ENCODE data around the gene NUDCD3. TPM values are rescaled to one million over a fixed set of nuclear protein-coding genes. Genes with fewer than 3 reads are reported as not detected.
A peak's percentile ranks its signal among the peaks of the same experiment; 100 is the strongest.

The NUDCD3 gene
- polyA plus RNA-seq, 12 donors, result 57.6 to 103 (median 71.3) TPM; not detected in 1

DNA sequence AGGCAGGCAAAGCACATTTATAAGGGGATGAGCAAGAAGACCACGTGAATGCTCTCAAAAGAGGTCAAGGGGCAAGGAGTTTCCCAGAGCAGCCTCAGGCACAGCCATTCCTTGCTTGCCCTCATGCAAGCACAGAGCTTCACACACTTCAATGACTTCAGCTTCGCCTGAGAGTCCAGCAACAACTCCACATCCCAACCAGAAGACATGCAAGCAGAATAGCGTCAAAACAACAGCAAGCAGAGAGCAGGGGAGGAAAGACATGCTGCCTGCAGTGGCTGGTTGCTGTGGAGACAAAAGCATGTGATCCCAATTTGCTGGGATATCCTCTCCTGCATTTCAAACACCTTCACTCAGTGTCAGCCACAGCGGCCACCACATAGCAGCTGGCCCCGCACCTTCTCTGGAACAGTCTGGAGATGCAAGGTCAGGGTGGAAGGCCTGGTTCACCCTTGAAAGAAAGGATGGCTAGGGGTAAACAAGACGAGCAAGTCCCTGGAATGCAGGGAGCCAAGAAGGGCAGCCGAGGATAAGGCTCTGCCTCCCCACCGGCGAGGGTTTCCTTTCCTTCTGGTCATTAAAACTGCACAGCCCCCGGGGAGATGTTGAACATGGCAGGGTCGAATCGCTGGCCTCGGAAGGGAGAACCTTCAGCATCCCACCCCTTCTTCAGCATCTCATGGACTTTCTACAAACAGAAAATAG lies 104.9 kb downstream of the NUDCD3 start:
- no peak for DNase-seq

DNA sequence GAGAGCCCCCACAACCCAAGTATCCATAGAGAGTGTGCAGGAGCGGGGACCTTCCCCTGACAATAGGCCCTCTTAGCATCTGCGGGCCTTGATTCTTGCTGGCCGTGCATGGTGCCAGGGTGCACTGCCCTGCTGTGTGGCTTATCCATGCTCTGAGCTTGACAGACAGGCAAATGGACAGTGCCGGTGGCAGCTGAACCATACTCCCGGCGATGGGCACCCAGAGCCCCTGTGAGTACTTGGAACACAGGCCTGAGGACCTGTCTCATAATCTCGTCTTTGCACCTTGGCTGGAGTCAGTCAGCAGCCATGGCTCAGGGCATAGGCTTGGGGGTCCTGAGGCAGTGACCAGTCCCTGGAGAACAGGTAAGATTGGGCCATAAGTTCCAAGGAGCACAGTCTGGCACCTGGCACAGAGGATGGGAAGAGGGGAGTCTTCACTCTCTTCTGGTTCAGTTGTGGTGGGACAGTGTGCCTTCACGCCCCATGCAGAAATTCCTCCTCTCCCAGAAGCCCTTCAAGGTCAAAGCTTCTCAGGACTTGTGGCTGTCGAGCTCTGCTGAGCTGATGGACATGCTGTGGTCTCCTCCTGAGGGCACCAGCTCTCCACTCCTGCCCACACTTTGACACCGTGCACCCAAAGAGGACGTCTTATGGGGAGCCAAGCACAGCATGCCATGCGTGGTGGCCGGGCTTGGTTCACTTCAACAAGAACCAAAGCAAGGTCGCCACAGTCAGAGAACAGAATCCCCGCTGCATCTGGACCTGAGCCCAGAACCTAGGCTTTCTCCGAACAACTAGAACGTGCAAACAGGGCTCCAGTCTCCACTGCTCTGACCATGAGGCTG lies 105.6 kb downstream of the NUDCD3 start:
- no peak for DNase-seq

DNA sequence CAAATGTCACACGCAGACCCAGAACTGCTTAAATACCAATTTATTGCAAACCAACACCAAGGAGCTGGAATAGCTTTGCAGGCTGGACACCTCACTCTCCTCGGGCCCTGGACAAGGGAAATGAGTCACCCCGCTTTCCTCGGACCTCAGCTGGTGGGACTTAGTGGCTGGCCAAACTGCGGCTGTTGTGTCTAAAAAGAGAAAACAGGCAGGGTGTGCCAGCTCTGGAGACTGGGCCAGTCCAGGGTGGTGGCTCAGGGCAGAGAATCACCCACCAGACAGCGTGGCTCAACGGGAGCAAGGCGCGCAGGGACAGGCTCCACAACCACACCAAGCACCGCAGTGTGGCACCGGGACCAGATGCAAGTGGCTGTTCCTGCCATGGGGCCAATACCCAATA lies 106.9 kb downstream of the NUDCD3 start:
- DNase-seq, result no peak

DNA sequence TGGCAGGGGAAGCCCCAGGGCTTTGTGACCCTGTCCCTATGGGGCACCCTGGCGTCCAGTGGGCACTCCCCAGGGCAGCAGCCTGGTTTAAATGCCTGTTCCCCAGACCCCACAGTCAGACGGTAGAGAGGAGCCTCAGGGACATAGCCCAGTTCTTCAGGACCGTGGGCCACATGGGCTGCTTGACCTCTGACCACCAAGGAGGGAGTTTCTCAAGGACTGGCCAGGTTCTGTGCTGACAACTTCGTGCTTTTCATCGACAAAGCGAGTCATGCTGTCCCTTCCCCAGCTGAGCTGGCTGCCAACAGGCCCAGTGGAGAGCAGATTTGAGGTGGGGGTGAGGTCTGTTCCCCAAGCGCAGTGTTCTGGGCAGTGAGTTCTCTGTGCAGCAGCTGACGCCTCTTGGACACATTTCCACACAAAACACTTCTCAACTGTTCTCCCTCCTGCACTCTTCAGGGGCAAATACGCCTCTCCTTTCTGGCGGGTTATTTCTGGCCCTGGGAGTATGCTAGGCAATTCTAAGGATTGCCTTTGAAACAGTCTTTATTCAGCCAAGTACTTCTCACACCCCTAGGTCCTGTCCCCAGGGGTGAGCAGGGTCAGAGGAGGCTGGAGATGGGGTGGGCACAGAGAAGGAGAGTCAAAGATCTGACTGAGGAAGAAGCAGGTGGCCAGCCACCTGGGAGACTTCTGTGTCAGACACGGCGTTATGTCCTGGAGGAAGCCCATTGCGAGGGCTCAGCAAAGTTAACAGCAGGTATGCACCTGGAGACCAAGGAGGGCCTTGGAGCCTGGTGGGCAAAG lies 107.8 kb downstream of the NUDCD3 start:
- DNase-seq, result peak; percentile 17

DNA sequence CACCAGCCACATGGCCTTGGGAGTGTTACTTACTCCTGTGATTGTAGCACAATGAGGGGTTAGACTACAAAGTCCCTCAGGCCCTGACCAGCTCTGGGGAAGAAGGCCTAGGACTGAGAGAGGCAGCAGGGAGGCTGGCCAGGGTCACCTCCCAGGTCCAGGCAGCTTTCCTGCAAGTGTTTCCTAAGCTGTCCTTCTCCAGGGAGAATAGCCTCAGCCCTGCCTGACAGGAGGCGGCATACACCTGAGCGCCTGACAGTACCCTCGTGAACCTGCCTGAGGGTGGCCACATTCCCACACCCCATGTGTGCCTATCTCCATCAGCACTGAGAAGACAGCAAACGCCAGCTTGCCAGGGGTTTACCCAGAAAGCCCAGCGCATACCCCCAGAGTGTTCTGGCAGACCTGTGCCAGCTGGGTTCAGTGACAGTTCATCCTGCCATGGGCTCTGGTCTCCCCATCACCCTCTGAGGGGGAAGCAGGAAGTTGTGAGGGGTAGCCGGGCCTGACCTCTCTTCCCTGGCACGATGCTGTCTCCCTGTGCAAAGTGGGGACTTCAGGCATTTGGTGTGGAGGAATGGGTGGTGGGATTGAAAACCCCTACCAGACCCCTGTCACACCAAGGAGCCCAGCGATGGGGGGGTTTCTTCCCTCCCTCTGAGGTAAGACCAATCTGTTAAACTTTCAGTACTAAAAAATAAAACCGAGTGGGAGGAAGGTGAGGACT lies 108.8 kb downstream of the NUDCD3 start:
- no peak for DNase-seq

DNA sequence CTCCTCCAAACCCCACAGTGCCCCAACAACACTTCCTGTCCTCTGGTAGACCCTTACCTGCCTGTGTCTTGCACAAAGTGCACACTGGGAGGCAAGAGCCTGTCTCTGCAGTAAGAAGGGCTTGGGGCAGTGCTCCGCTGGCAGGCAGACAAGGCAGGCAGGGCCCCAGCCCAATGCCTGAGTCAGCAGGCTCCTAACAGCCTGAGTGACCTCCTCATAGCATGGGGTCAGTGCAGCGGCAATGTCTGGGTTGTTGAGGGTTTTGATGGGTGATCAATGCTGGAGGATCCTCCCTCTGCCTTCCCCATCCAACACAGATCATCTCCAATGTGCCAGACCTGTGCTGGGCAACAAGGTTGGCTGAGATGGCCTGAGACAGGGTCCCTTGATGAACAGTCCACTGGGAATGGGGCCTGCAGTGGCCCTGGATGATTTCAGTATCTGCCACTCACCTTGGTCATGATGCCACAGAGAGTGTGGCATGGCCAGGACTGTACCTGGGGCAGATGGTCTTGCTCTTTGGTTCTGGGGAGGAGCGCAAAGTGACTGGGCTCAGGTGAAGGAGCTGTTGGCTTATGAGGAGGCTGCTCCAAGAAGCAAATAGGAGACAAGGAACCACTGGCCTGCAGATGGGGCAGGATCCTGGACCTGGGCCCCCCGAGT lies 109.5 kb downstream of the NUDCD3 start:
- DNase-seq, result no peak

DNA sequence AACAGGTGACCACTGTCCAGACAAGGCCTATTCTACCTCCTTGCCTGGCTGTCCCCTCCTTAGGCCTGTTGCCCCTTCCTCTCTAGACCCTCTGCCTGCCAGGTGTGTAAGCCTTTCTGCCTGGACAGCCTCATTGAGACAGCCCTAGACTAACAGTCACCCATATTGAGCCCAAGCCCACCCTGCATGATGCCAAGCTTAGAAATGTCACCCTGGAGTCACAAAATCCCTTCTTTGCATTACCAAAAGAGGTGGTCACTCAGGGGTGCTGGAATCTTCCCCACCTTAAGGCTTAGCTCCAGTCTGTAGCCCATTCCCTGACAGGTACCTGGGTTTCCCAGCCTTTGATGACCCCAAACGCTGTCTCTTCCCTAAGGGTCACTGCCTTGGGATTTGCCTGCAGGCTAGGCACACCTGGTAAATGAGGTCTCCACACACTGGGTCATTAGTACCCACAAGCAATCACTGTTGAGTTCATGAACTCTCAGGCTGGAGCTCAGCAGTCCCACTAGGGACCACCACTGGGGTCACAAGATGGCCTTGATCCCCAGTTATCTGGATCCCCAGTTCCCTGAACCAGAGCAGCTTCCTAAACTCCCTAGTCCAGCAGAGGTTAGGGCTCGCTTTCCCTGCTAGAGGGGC lies 110.1 kb downstream of the NUDCD3 start:
- DNase-seq, result no peak

DNA sequence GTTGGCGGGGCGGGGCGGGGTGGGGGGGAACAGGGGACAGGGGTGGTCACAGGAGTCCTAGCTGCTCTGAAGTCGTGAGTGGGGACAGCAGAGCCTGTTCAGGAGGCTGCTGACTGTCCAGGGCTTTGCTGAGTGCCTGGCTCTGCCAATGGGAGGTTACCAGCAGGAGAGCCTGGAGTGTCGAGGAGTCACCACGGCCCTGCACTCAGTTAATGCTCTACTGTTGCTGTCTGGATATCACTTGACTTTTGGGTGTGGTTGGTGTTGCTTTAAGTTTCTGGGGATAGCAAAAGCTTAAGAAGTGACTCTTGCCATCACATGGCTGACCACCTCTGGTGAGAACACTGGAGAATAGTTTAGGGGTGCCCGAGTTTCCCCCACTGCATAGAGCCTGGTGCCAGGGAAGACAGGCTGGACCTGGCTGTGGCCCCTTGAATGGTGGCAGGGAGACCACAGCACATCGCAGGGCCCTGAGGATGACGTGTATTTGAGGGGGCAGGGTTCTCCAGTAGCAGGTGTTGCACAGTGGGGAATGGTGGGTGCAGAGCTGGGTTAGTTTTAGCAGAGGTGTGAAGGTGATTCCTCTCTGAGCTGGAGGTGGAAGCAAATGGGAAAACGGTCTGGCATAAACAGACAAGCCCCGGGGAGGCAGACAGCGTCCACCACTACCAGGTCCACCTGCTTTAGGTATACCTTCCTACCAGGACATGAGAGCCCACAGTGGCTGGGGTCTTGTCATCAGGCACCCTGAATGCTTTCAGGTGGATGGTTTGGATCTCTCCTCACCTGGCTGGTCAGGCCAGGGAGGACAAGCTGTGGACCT lies 110.9 kb downstream of the NUDCD3 start:
- DNase-seq, result no peak

DNA sequence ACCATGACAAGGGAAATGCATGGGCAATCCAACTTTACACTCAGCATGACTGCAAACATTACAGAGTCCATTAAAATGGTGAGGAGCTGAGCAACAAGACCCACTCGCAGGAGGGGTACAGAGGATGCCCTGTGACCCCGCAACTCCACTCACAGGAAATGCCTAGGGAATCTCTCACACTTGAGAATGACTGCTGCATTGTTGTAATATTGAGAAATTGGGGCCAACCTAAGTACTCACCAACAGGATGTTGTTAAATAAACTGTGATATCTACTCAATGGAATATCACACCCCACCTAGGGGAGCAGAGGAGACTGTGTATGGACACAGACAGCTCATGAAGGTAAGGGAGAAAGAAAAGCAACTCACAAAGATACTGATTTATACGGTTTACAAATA lies 111.7 kb downstream of the NUDCD3 start:
- no peak for DNase-seq

DNA sequence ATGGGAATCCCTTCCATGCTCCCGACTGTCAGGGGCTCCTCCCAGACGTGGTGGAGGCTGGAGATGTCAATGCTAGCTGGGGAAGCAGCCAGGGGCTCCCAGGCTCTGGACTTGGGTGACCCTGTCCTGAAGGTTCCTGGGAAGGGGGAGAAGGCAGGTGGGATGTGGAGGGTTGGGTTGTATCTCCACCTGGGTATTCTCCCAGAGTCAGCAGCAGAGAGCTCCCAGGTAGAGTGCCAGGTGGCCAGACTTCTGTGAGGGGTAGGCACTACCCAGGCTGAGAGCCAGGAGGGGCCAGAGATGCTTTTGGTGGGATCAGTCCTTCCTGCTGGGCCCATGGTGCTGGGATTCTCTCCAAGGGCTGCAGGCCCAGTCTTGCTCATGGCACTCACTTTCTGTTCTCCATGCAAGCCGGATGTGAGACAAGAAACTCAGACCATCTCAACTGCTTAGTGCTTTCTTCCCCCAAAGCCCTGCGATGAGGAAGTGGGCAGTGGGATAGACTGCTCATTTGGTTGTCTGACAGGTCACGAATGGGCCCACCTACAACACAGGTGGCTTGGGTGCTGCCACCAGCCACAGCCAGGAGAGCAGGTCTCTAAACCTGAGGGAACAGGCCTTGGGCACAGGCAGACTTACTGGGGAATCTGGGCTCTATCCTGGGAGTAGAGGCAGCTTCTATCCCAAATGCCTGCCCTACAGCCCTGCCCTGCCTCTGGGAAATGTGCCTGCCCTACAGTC lies 112.6 kb downstream of the NUDCD3 start:
- DNase-seq, result no peak

DNA sequence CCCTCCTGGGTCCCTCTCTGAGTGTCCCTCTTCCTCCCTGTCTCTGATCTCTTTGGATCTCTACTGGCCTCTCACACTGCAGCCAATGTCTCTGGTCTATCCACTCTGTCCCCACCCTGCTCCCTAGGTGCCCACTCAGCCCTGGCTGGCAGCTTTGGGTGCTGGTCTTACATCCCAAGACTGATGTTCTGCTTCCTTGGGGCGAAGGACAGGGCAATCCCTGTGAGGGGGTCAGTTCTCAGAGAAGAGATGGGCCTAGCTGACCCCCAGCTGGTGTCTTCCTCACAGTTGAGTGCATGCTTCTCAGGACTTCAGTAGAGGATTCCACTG lies 113.4 kb downstream of the NUDCD3 start:
- no peak for DNase-seq

DNA sequence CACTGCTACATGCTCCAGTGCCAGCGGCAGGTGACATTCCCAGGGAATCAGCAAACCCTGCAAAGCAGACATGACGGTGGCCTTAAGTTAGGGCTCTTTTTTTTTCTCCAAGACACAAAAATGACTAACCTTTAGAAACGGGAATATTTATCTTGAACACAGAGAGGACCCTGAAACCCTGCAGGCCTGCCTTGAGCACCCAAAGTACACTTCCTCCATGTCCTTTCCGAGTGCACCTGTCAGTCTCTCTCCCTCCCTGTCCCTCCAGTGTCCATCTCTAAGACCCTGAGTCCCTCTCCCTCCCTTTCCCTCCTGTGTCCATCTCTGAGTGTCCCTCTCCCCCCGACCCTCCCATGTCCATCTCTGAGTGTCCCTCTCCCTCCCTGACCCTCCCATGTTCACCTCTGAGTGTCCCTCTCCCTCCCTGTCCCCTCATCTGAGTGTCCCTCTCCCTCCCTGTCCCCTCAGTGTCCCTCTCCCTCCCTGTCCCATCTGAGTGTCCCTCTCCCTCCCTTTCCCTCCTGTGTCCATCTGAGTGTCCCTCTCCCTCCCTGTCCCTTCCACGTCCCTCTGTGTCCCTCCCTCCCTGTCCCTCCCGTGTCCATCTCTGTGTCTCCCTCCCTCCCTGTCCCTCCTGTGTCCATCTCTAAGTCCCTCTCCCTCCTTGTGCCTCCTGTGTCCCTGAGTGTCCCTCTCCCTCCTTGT lies 113.9 kb downstream of the NUDCD3 start:
- no peak for DNase-seq

DNA sequence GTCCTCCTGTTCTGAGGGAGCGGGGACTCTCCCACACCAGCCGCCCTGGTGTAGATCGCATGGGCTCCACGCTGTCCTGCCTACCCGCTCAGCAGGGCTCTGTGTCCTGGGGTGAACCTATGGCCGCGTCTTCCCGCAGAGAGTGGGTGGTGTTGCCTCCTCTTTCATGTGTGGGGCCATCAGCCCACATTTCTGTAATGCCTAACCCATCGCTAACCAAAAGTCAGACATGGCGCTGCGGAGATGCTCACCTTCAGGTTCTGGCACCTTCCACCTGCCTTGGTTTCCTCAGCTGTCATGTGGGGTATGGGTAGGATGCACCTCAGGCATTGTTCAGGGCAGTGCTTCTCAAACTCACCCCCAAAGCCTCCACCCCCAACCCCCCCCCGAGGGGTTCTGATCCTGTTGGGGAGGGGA lies 114.5 kb downstream of the NUDCD3 start:
- no peak for DNase-seq

DNA sequence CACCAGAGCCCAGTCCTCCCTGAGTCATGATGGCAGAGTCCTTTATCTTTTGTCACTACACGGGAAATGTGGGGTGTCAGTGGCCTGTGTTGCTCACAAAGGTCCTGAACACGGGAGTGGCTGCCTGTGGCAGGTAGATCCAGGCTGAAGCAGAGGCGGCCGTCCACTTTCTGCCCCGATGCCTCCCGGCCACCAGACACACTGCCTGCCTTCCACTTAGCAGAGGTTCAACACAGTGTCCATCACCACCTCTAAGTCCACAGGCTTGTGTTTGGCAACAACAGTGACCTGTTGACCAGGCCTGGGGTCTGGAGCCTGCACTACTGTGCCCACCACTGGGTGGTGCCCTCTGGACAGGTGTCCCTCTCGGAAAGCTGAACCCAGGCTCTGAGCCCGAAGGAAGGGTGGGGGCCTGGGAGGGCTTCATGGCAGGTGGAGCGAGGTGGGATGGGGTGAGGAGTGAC lies 115.2 kb downstream of the NUDCD3 start:
- no peak for DNase-seq

DNA sequence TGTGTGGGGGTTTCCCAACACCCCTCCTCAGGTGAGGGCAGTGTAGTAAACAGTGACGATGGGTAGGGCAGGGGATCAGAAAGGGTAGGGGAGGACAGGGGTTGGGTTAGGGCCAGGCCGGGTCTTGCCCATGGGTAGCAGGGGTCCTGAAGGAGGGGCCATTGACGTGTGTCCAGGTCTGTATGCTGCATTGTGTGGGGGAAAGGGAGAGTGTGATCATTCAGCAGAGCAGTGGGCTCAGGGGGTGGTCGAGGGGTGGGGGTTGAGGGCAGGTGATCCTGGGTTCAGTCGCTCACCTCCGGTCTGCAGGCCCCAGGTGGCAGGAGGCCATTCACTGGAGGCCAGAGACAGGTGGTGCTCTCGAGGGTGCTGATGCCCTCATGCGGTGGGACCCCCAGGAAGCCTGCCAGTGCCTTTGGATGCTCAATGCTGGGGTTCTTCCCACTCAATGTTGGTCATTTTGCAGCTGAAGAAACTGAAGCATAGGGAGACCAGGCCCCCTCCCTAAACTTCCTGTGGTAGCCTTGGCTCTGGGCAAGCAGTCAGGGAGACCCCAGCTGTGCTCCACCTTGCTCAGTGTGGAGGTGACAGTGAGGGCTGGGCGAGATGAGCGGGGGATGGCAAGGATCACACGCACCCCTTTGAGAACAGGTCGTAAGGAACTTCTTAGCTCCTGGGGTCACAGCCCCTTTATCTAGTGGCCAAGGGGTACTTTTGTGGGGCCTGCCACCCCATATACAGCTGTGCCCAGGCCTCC lies 116.3 kb downstream of the NUDCD3 start:
- no peak for DNase-seq

DNA sequence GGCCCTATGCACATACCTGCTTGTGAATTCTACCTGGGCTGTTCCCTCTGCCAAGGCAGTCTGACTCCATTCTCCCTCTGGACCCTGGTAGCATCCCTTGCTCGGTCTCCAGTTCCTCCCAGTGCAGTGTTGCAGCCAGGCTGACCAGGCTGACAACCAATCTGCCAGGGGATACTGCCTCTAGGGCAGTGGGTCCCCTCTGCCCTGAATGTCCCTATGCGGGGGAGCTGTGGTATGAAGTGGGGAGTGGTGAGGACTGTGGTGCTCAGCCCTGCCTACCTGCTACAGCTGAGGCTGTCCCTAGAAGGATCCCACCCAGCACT lies 117.1 kb downstream of the NUDCD3 start:
- DNase-seq, result no peak

DNA sequence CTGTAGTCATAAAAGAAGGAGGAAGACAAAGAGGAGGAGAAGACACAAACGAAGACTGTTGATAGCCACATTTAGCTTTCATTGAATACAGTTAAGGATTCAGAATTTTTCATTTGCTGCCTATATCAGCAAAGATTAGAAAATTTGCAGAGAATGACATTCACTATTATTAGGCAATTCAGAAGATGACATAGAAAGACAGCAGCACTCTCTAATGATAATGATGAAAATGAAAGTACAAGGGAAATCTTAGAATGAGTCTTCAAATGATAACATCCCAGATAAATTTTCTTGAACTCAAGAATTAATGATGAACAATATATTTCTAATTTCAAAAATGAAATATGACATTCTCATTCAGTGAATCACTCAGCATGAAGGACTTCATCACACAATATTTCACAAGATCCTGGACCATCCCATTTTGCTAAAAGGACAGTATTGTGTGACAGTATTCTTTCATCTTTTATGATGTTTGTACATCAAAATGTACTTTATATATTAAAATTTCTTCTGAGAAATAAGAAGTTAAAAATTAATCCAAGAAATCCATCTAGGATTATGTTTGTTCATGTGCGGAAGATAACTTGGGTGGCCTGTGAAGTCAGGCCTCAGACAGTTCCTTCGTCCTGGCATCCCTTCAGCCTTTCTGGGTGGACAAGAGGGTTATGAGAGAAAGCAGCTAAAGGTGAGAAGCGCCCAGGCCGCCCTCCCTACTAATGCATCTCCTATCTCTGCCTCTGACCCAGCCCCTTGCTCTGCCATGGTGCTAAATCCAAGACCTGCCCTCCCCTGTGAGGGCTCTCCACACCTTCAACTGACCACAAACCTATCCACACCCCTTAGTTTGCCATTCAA lies 117.7 kb downstream of the NUDCD3 start:
- no peak for DNase-seq
